Endothelial cell of umbilical vein (primary cell): ENCODE results near the gene CLNK. TPM values are rescaled to one million over a fixed set of nuclear protein-coding genes. Genes with fewer than 3 reads are reported as not detected.

Experiments used
- BruUV-seq: library from RNA; stranded (reverse); fragments of 400-500 nt; replicated peaks from 2 replicates; lab custom pipeline; 2021; lab: Mats Ljungman, UMichigan
- CTCF ChIA-PET: fragments of 300-600, 350-600 bp; sonication (Branson Sonifier 250); formaldehyde crosslinking; loops from one replicate; lab custom pipeline; 2021; ENCODE audit warnings: antibody characterized with exemption, inconsistent platforms; lab: Charles Lee
- POLR2A ChIA-PET: fragments of 300-600, 350-600 bp; sonication (Branson Sonifier 250); formaldehyde crosslinking; loops from one replicate; lab custom pipeline; 2021; ENCODE audit warnings: antibody characterized with exemption, inconsistent platforms; lab: Charles Lee
- DNase-seq: peaks from one replicate; pipeline ENCODE4 v3.0.0-alpha.2; 2011; ENCODE audit warnings: low read depth, low spot score
- FAIRE-seq: peaks from 2 replicates; lab custom pipeline; 2011; peaks lifted over from hg19 to GRCh38; lab: Jason Lieb, UNC
- H2AFZ ChIP-seq: 2 replicates; pipeline ENCODE4 v1.6.0; 2012; ENCODE audit warnings: low read depth, low read length, control low read depth, inconsistent platforms
- H3K27ac ChIP-seq: 2 replicates; pipeline ENCODE4 v1.5.1; 2011; ENCODE audit warnings: low read depth, mild to moderate bottlenecking, control low read depth, low read length, moderate library complexity; ENCODE audit not compliant: insufficient read depth
- H3K27me3 ChIP-seq, 2 experiments: 2 replicates each; pipeline versions ENCODE4 v1.6.0 to v1.6.1; 2011; ENCODE audit warnings: low read length in 2 of 2, mixed read lengths in 1 of 2; ENCODE audit not compliant: control insufficient read depth in 2 of 2, insufficient read depth in 2 of 2
- H3K36me3 ChIP-seq, 2 experiments: 2 replicates in 1 of 2; 3 replicates in 1 of 2; pipeline ENCODE4 v1.5.1; 2011; ENCODE audit warnings: low read length in 2 of 2, mild to moderate bottlenecking in 1 of 2, moderate library complexity in 1 of 2; ENCODE audit not compliant: control insufficient read depth in 2 of 2, insufficient read depth in 2 of 2; ENCODE audit errors: extremely low read depth in 1 of 2
- H3K4me1 ChIP-seq: 3 replicates; pipeline ENCODE4 v1.5.1; 2011; ENCODE audit warnings: mild to moderate bottlenecking, low read length; ENCODE audit not compliant: control insufficient read depth, insufficient read depth; ENCODE audit errors: extremely low read depth
- H3K4me2 ChIP-seq: 2 replicates; pipeline ENCODE4 v1.6.1; 2011; ENCODE audit warnings: low read length, control low read depth, mixed read lengths; ENCODE audit not compliant: insufficient read depth
- H3K4me3 ChIP-seq, 3 experiments: fragments of 200-600 bp in 1 of 3; sonication (generic), shearing (Covaris generic) in 1 of 3; replicated peaks in 1 of 3; 2 replicates each; pipeline ENCODE4 v1.5.1; 2011 to 2016; ENCODE audit warnings: control low read depth in 3 of 3, low read length in 3 of 3, mild to moderate bottlenecking in 2 of 3, inconsistent platforms in 1 of 3, low read depth in 1 of 3, moderate library complexity in 1 of 3; ENCODE audit not compliant: insufficient read depth in 1 of 3
- H3K79me2 ChIP-seq: 2 replicates; pipeline ENCODE4 v1.6.0; 2012; ENCODE audit warnings: low read length, inconsistent platforms; ENCODE audit not compliant: control insufficient read depth, insufficient read depth
- H3K9ac ChIP-seq: replicated peaks from 2 replicates; pipeline ENCODE3; 2011; ENCODE audit warnings: low read length, control low read depth; ENCODE audit not compliant: insufficient read depth; ENCODE audit errors: extremely low read depth
- H3K9me1 ChIP-seq: replicated peaks from 3 replicates; pipeline ENCODE4 v1.6.0; 2011; ENCODE audit warnings: mild to moderate bottlenecking, low read length; ENCODE audit not compliant: control insufficient read depth, insufficient read depth; ENCODE audit errors: extremely low read depth
- H3K9me3 ChIP-seq: replicated peaks from 2 replicates; pipeline ENCODE4 v1.5.1; 2012; ENCODE audit warnings: low read length, inconsistent platforms; ENCODE audit not compliant: control insufficient read depth, insufficient read depth
- H4K20me1 ChIP-seq: replicated peaks from 2 replicates; pipeline ENCODE3; 2011; ENCODE audit warnings: mild to moderate bottlenecking, low read length; ENCODE audit not compliant: control insufficient read depth, insufficient read depth; ENCODE audit errors: extremely low read depth
- EZH2 ChIP-seq: IDR thresholded peaks from 2 replicates; pipeline ENCODE4 v1.6.1; 2012; ENCODE audit warnings: borderline replicate concordance, low read depth, mild to moderate bottlenecking, moderate library complexity, low read length, inconsistent platforms; ENCODE audit not compliant: severe bottlenecking
- FOS ChIP-seq: IDR thresholded peaks from 2 replicates; pipeline ENCODE4 v1.6.1; 2011; ENCODE audit warnings: mild to moderate bottlenecking, low read length, moderate library complexity, borderline replicate concordance; ENCODE audit not compliant: insufficient read depth
- GATA2 ChIP-seq: IDR thresholded peaks from 2 replicates; pipeline ENCODE4 v1.7.0; 2011; ENCODE audit warnings: low read depth, mild to moderate bottlenecking, moderate library complexity, mixed read lengths, low read length; ENCODE audit not compliant: insufficient read length, insufficient read depth
- JUN ChIP-seq: IDR thresholded peaks from 2 replicates; pipeline ENCODE4 v1.6.1; 2011; ENCODE audit warnings: borderline replicate concordance, low read depth; ENCODE audit not compliant: insufficient read length, insufficient read depth
- MAX ChIP-seq: IDR thresholded peaks from 2 replicates; pipeline ENCODE4 v1.6.1; 2011; ENCODE audit not compliant: insufficient read depth, insufficient read length
- MYC ChIP-seq: IDR thresholded peaks from one replicate; pipeline ENCODE4 v1.6.1; 2011; ENCODE audit warnings: mild to moderate bottlenecking, low read depth, low read length
- POLR2A ChIP-seq: IDR thresholded peaks from 2 replicates; pipeline ENCODE4 v1.6.1; 2012; ENCODE audit warnings: low read depth, mild to moderate bottlenecking, control low read depth, low read length
- POLR2AphosphoS5 ChIP-seq: IDR thresholded peaks from 2 replicates; pipeline ENCODE4 v1.6.1; 2012; ENCODE audit warnings: low read depth, mild to moderate bottlenecking, control low read depth, low read length, moderate library complexity; ENCODE audit not compliant: insufficient read depth
- dilution Hi-C: fragments of 300-500 bp; cut with MboI; formaldehyde crosslinking; loops from one replicate; pipeline ENCODE4 v1.15.0; 2019; ENCODE audit warnings: low sequenced_read_pairs; ENCODE audit not compliant: extremely low pct_ligation_motif_present
- intact Hi-C: fragments of 100-400 bp; cut with micrococcal nuclease; formaldehyde crosslinking; loops from one replicate; pipeline ENCODE4 v1.10.0; 2022
- polyA plus RNA-seq, 4 experiments: library from polyadenylated mRNA; depleted of rRNA in 3 of 4; stranded (reverse) in 3 of 4; unstranded in 1 of 4; fragments of >200 nt; gene quantifications; 2 replicates each; pipeline versions ENCODE4 v1.2.1 to v1.2.3, GENCODE V29; 2011 to 2012; ENCODE audit warnings: missing spikeins in 1 of 4
- total RNA-seq: library from RNA; stranded (reverse); gene quantifications from 2 replicates; pipeline ENCODE4 v1.2.3, GENCODE V29; 2021
- TF ChIP-seq, protein P1 (sequence below), 2 donors: IDR thresholded peaks; 1 replicate in 1 of 2; 2 replicates in 1 of 2; pipeline ENCODE4 v1.5.1; 2011; ENCODE audit warnings: low read length in 2 of 2, mild to moderate bottlenecking in 2 of 2, moderate library complexity in 2 of 2, control low read depth in 1 of 2, inconsistent platforms in 1 of 2, low read depth in 1 of 2; ENCODE audit not compliant: insufficient read depth in 1 of 2; ENCODE audit errors: extremely low read depth in 1 of 2

Gene CLNK
- total and polyA plus RNA-seq, 2 donors (not counting 3 experiments of a cell fraction or from before 2014, with no cell fraction given) = not detected

- TF ChIP-seq MYC (no peak), POLR2AphosphoS5 (no peak), POLR2A (no peak), FOS (no peak), GATA2 (no peak), MAX (no peak), EZH2 (no peak), JUN (no peak)
- TF ChIP-seq, protein P1, sequence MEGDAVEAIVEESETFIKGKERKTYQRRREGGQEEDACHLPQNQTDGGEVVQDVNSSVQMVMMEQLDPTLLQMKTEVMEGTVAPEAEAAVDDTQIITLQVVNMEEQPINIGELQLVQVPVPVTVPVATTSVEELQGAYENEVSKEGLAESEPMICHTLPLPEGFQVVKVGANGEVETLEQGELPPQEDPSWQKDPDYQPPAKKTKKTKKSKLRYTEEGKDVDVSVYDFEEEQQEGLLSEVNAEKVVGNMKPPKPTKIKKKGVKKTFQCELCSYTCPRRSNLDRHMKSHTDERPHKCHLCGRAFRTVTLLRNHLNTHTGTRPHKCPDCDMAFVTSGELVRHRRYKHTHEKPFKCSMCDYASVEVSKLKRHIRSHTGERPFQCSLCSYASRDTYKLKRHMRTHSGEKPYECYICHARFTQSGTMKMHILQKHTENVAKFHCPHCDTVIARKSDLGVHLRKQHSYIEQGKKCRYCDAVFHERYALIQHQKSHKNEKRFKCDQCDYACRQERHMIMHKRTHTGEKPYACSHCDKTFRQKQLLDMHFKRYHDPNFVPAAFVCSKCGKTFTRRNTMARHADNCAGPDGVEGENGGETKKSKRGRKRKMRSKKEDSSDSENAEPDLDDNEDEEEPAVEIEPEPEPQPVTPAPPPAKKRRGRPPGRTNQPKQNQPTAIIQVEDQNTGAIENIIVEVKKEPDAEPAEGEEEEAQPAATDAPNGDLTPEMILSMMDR (IDR thresholded peaks at IDR 0.05; ENCODE audit: extremely low read depth in 1 of 2, insufficient read depth in 1 of 2, low read depth in 1 of 2, low read length in 2 of 2) = no peak
Observed at GRCh38 chr4:10567766-10568165, 116.8 kb downstream of the CLNK start.

More at GRCh38 chr4:10567766-10568165, 116.8 kb downstream of the CLNK start:
- ChIA-PET CTCF (interaction anchor here (1.5 kb wide), 1 partner anchor 16 kb away, joined by 5 read pairs; no protein-coding TSS in a partner anchor), POLR2A (no interaction called here)
- no TSS peak for BruUV-seq
- no peaks in the 10 kb centered on the region for H4K20me1 ChIP-seq
- H2AFZ ChIP-seq = no peak overlapping the region
- DNase-seq = no peak
- H3K79me2 ChIP-seq = no peaks in the 10 kb centered on the region
- no peak for FAIRE-seq
- no peaks in the 10 kb centered on the region for H3K9me3 ChIP-seq
- no peaks in the 10 kb centered on the region for H3K36me3 ChIP-seq
- H3K9me1 ChIP-seq = no peaks in the 10 kb centered on the region
- no peak overlapping the region for H3K27ac ChIP-seq
- no peak overlapping the region for H3K4me2 ChIP-seq
- dilution Hi-C loops (no loop called here), intact Hi-C loops (no loop called here)
- no peak overlapping the region for H3K9ac ChIP-seq
- H3K27me3 ChIP-seq = peaks cover 5 to 10% of the 10 kb centered on the region in 2 experiments
- H3K4me3 ChIP-seq = no peak overlapping the region
- no peaks in the 10 kb centered on the region for H3K4me1 ChIP-seq
